ENCODE results near the gene MPP2.
"Not testable (repeated sequence)": the region's sequence is repeated elsewhere in the genome, so short reads cannot be mapped to it uniquely, and the experiment has no call there.

MPP2 gene

GRCh38 chr17:43873091-43873490, 34.2 kb downstream of the MPP2 start:
- DNase-seq (ENCODE audit: low read depth, low spot score), result no peak
- Histone ChIP-seq H3K9ac (ENCODE audit: insufficient read length) (no peak overlapping the region), H3K9me3 (ENCODE audit: low read depth, low read length) (no peaks in the 10 kb centered on the region), H3K36me3 (ENCODE audit: insufficient read depth, low read length) (no peaks in the 10 kb centered on the region), H3K27ac (peak overlapping the region; percentile 89), H3K4me3 (peak overlapping the region; percentile 68)
- TF ChIP-seq FOXP2 (optimal IDR thresholded peaks at IDR 0.05; ENCODE audit: control extremely low read depth, extremely low read length, insufficient read depth), result no peak
- TF ChIP-seq POLR2AphosphoS5 (IDR thresholded peaks at IDR 0.05; ENCODE audit: borderline replicate concordance, low read depth, low read length), result no peak
- TF ChIP-seq EZH2 (IDR thresholded peaks at IDR 0.05), result no peak

- no peak for DNase-seq (ENCODE audit: low read depth, low spot score)
- TF ChIP-seq FOXP2 (optimal IDR thresholded peaks at IDR 0.05; ENCODE audit: control extremely low read depth, extremely low read length, insufficient read depth) (no peak), POLR2AphosphoS5 (IDR thresholded peaks at IDR 0.05; ENCODE audit: borderline replicate concordance, low read depth, low read length) (no peak), EZH2 (IDR thresholded peaks at IDR 0.05) (no peak)
- Histone ChIP-seq H3K27ac (no peak overlapping the region), H3K4me3 (no peak overlapping the region), H3K9ac (ENCODE audit: insufficient read length) (no peak overlapping the region), H3K36me3 (ENCODE audit: insufficient read depth, low read length) (no peaks in the 10 kb centered on the region), H3K9me3 (ENCODE audit: low read depth, low read length) (no peaks in the 10 kb centered on the region)
These were observed 35.2 kb downstream of the MPP2 start for GRCh38 chr17:43871946-43872690.

GRCh38 chr17:43869031-43869430, 38.3 kb downstream of the MPP2 start:
- H3K4me3 ChIP-seq; H3K27ac ChIP-seq; DNase-seq (ENCODE audit: low read depth, low spot score); H3K36me3 ChIP-seq (ENCODE audit: insufficient read depth, low read length); H3K9ac ChIP-seq (ENCODE audit: insufficient read length); H3K9me3 ChIP-seq (ENCODE audit: low read depth, low read length): not testable (repeated sequence)

- no peak for TF ChIP-seq POLR2AphosphoS5 (IDR thresholded peaks at IDR 0.05; ENCODE audit: borderline replicate concordance, low read depth, low read length)
- no peak for TF ChIP-seq FOXP2 (optimal IDR thresholded peaks at IDR 0.05; ENCODE audit: control extremely low read depth, extremely low read length, insufficient read depth)
- TF ChIP-seq EZH2 (IDR thresholded peaks at IDR 0.05), result no peak
- DNase-seq (ENCODE audit: low read depth, low spot score), result no peak
- H3K27ac ChIP-seq, result no peak overlapping the region
These were observed 38.9 kb downstream of the MPP2 start for GRCh38 chr17:43868226-43868994.

GRCh38 chr17:43864161-43864984, 43.0 kb downstream of the MPP2 start:
- no peak for DNase-seq (ENCODE audit: low read depth, low spot score)
- TF ChIP-seq POLR2AphosphoS5 (IDR thresholded peaks at IDR 0.05; ENCODE audit: borderline replicate concordance, low read depth, low read length), result no peak
- TF ChIP-seq FOXP2 (optimal IDR thresholded peaks at IDR 0.05; ENCODE audit: control extremely low read depth, extremely low read length, insufficient read depth), result no peak
- no peak overlapping the region for H3K4me3 ChIP-seq
- no peaks in the 10 kb centered on the region for H3K36me3 ChIP-seq (ENCODE audit: insufficient read depth, low read length)
- no peak overlapping the region for H3K27ac ChIP-seq
- no peak overlapping the region for H3K9ac ChIP-seq (ENCODE audit: insufficient read length)
- no peaks in the 10 kb centered on the region for H3K9me3 ChIP-seq (ENCODE audit: low read depth, low read length)

More at GRCh38 chr17:43868226-43868994, 38.9 kb downstream of the MPP2 start:
- no peak overlapping the region for H3K4me3 ChIP-seq
- no peaks in the 10 kb centered on the region for H3K9me3 ChIP-seq (ENCODE audit: low read depth, low read length)
- no peak overlapping the region for H3K9ac ChIP-seq (ENCODE audit: insufficient read length)
- H3K36me3 ChIP-seq (ENCODE audit: insufficient read depth, low read length), result no peaks in the 10 kb centered on the region

GRCh38 chr17:43861960-43862359, 45.4 kb downstream of the MPP2 start:
- Histone ChIP-seq H3K9me3 (ENCODE audit: low read depth, low read length) (no peaks in the 10 kb centered on the region), H3K27ac (no peak overlapping the region), H3K36me3 (ENCODE audit: insufficient read depth, low read length) (no peaks in the 10 kb centered on the region), H3K4me3 (no peak overlapping the region), H3K9ac (ENCODE audit: insufficient read length) (no peak overlapping the region)
- no peak for DNase-seq (ENCODE audit: low read depth, low spot score)
- TF ChIP-seq FOXP2 (optimal IDR thresholded peaks at IDR 0.05; ENCODE audit: control extremely low read depth, extremely low read length, insufficient read depth) (no peak), EZH2 (IDR thresholded peaks at IDR 0.05) (no peak), POLR2AphosphoS5 (IDR thresholded peaks at IDR 0.05; ENCODE audit: borderline replicate concordance, low read depth, low read length) (no peak)

GRCh38 chr17:43860927-43861622, 46.3 kb downstream of the MPP2 start:
- H3K9me3 ChIP-seq (ENCODE audit: low read depth, low read length), result no peaks in the 10 kb centered on the region
- DNase-seq (ENCODE audit: low read depth, low spot score), result no peak
- H3K27ac ChIP-seq, result no peak overlapping the region
- no peak overlapping the region for H3K4me3 ChIP-seq
- no peak for TF ChIP-seq POLR2AphosphoS5 (IDR thresholded peaks at IDR 0.05; ENCODE audit: borderline replicate concordance, low read depth, low read length)
- TF ChIP-seq FOXP2 (optimal IDR thresholded peaks at IDR 0.05; ENCODE audit: control extremely low read depth, extremely low read length, insufficient read depth), result no peak
- no peak for TF ChIP-seq EZH2 (IDR thresholded peaks at IDR 0.05)
- H3K9ac ChIP-seq (ENCODE audit: insufficient read length), result no peak overlapping the region
- H3K36me3 ChIP-seq (ENCODE audit: insufficient read depth, low read length), result no peaks in the 10 kb centered on the region
